ENCODE results near the gene CFAP99.

CFAP99 gene

DNA sequence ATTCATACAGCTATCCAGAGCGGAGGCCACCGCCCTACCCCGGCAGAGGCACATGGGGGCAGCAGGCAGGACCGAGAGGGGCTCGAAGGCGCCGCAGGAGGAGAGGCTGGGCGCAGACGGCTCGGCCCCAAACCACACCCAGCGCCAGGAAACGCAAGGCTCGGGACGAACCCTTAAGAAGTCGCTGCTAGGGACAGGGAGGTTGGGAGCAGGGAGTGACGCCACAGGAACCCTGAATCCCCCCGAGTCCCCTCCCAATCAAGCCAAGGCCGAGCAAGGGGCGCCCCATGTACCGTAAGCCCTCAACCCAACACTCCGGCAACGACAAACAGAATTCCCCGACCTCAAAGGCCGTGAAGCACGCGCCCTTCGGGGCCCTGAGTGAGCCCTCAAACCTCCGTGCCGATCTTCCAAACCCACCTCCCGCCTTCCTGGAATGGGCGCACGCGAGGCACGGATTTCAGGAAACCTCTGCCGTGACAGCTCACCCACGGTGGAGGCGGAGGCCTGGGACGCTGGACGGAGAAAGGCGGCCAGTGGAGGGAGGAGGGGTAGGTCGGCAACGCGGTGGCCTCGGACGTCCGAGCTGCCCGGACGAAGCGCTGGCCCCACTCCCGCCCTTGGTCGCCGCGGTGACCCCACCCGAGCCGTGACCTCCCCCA lies 2.1 kb upstream of the CFAP99 start:
- DNase-seq (ENCODE audit: low read depth): peak; percentile 47
- H3K4me3 ChIP-seq (ENCODE audit: low read depth, low read length): peak overlapping the region; percentile 38
- TF ChIP-seq CTCF (IDR thresholded peaks at IDR 0.05; ENCODE audit: insufficient read depth, low read depth, low read length, missing control alignments): no peak

GRCh38 chr4:2417226-2417764 lies 1.5 kb upstream of the CFAP99 start:
- DNase-seq (ENCODE audit: low read depth): no peak
- H3K4me3 ChIP-seq (ENCODE audit: low read depth, low read length): peak overlapping the region; percentile 56

GRCh38 chr4:2417765-2418649 lies 748 bp upstream of the CFAP99 start, which contains the start of gene ZFYVE28:
ZFYVE28 (minus strand) TSS chr4:2418645; CDS start chr4:2418323, 322 bp downstream.
- peak within 1 kb of the TSS; percentile 56 for H3K4me3 ChIP-seq (ENCODE audit: low read depth, low read length)
- DNase-seq (ENCODE audit: low read depth): no peak
- TF ChIP-seq CTCF (IDR thresholded peaks at IDR 0.05; ENCODE audit: insufficient read depth, low read depth, low read length, missing control alignments): no peak

More at GRCh38 chr4:2417226-2417764, 1.5 kb upstream of the CFAP99 start:
- no peak for TF ChIP-seq CTCF (IDR thresholded peaks at IDR 0.05; ENCODE audit: insufficient read depth, low read depth, low read length, missing control alignments)

GRCh38 chr4:2419814-2420213 lies 1.1 kb downstream of the CFAP99 start:
- DNase-seq (ENCODE audit: low read depth): no peak
- TF ChIP-seq CTCF (IDR thresholded peaks at IDR 0.05; ENCODE audit: insufficient read depth, low read depth, low read length, missing control alignments): no peak

GRCh38 chr4:2421928-2422327 lies 3.2 kb downstream of the CFAP99 start:
- no peak for DNase-seq (ENCODE audit: low read depth)
- no peak overlapping the region for H3K4me3 ChIP-seq (ENCODE audit: low read depth, low read length)
- TF ChIP-seq CTCF (IDR thresholded peaks at IDR 0.05; ENCODE audit: insufficient read depth, low read depth, low read length, missing control alignments): no peak

More at GRCh38 chr4:2419814-2420213, 1.1 kb downstream of the CFAP99 start:
- H3K4me3 ChIP-seq (ENCODE audit: low read depth, low read length): no peak overlapping the region

- no peak for DNase-seq (ENCODE audit: low read depth)
- no peak overlapping the region for H3K4me3 ChIP-seq (ENCODE audit: low read depth, low read length)
- TF ChIP-seq CTCF (IDR thresholded peaks at IDR 0.05; ENCODE audit: insufficient read depth, low read depth, low read length, missing control alignments): no peak
Observed at GRCh38 chr4:2423066-2423465, 4.3 kb downstream of the CFAP99 start.
